Measurements from ENCODE around the gene ARMH4. TPM values are rescaled to one million over a fixed set of nuclear protein-coding genes. Genes with fewer than 3 reads are reported as not detected.

The ARMH4 gene
- total RNA-seq, 4 donors from 2014 or later: 0.44 to 4.4 (median 2.4) TPM

- no peaks in the 10 kb centered on the region for H3K27me3 ChIP-seq
- H3K4me1 ChIP-seq: peaks cover 0 to 4% (median 0%) of the 10 kb centered on the region in 3 donors
- intact Hi-C loops (cut with DNase I): no loop called here
- no peak for DNase-seq
- no peak overlapping the region for H3K4me3 ChIP-seq
- H3K36me3 ChIP-seq: no peaks in the 10 kb centered on the region
- TF ChIP-seq POLR2A (IDR thresholded peaks at IDR 0.05): no peak
- TF ChIP-seq, protein P1, sequence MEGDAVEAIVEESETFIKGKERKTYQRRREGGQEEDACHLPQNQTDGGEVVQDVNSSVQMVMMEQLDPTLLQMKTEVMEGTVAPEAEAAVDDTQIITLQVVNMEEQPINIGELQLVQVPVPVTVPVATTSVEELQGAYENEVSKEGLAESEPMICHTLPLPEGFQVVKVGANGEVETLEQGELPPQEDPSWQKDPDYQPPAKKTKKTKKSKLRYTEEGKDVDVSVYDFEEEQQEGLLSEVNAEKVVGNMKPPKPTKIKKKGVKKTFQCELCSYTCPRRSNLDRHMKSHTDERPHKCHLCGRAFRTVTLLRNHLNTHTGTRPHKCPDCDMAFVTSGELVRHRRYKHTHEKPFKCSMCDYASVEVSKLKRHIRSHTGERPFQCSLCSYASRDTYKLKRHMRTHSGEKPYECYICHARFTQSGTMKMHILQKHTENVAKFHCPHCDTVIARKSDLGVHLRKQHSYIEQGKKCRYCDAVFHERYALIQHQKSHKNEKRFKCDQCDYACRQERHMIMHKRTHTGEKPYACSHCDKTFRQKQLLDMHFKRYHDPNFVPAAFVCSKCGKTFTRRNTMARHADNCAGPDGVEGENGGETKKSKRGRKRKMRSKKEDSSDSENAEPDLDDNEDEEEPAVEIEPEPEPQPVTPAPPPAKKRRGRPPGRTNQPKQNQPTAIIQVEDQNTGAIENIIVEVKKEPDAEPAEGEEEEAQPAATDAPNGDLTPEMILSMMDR (IDR thresholded peaks at IDR 0.05): no peak
- no peaks in the 10 kb centered on the region for H3K9me3 ChIP-seq
- WGBS, 2 donors: 78 to 89% methylated on average over 2 of the region's 2 CpGs
- no peak overlapping the region for H3K27ac ChIP-seq
These were observed 194.6 kb downstream of the ARMH4 start for GRCh38 chr14:57957441-57957840.

Small RNA genes within 50 kb of the gene (small RNA-seq; reads per million reads assigned to genes)
- gene RN7SL598P: 0 reads per million in 4 donors

Other genes with a start within 250 kb of the ARMH4 start
- 10 to 100 TPM; 19.2 to 62.6 (median 39.4) TPM for gene ACTR10, start 47.9 kb upstream of the ARMH4 start, total RNA-seq
- gene PSMA3, start 92.6 kb upstream of the ARMH4 start, total RNA-seq: 100 to 1,000 TPM in 3 of 4 donors, 10 to 100 TPM in 1; 73.6 to 157 (median 119) TPM
- gene ARID4A, start 146.3 kb upstream of the ARMH4 start, total RNA-seq: 10 to 100 TPM in 3 of 4 donors, 1 to 10 TPM in 1; 9.9 to 19.3 (median 13.4) TPM
- gene TOMM20L, start 243.7 kb upstream of the ARMH4 start, total RNA-seq: not detected

Measured in esophagus squamous epithelium (tissue), 5 donors.